GM08714 (cell line): ENCODE results near the gene ATP11A.
"Not testable (repeated sequence)": the region's sequence is repeated elsewhere in the genome, so short reads cannot be mapped to it uniquely, and the experiment has no call there.

Experiments used
- H3K4me3 ChIP-seq: fragments of 200-500 bp; sonication (Bioruptor generic); 2 replicates; pipeline ENCODE4 v1.5.1; 2014; ENCODE audit warnings: mild to moderate bottlenecking, low read length, inconsistent platforms
- ZNF274 ChIP-seq: IDR thresholded peaks from 2 replicates; pipeline ENCODE4 v1.6.1; 2012; ENCODE audit warnings: mild to moderate bottlenecking, low read depth, low read length

The ATP11A gene

GRCh38 chr13:112790735-112791641 is 101.2 kb downstream of the ATP11A start:
- no peak overlapping the region for H3K4me3 ChIP-seq
- TF ChIP-seq ZNF274, result no peak

DNA sequence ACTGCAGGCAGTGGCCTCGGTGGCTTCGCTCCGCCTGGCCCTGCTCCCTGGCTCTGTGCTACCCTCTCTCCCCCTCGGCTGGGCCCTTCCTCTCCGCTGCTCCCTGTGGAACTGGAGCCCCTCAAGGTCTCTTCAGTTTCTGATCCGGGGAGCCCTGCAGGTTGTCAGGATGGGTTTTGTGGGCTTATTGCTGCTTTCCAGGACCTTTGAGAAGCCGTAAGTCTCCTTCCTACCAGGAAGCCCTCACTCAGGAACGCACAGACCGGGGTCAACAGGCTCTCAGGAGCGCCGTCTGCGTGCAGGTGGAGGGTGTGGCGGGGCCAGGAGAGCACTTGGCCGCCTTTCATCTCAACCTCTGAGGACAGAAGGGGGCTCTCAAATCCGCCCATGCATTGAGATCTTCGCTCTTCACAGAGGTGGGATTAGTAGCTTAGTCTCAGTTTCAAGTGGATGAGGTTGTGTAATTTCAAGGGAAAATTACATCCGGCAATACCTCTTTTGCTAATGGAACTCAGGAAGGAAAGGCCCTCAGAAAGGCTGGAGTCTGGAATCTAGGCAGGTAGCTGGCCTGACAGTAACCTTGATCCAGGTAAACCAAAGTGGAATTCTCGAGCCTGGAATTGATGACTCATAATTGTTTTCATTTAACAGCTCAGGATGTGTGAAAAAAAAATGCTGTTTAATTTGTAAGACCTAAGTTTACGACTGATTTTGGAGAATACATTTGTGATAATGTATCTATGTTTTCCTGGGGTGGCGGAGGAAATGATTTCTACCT is 102.0 kb downstream of the ATP11A start:
- TF ChIP-seq ZNF274, result no peak

GRCh38 chr13:112792511-112792910 is 102.7 kb downstream of the ATP11A start:
- H3K4me3 ChIP-seq, result no peak overlapping the region
- TF ChIP-seq ZNF274, result no peak

More for the DNA sequence above, 102.0 kb downstream of the ATP11A start:
- no peak overlapping the region for H3K4me3 ChIP-seq

GRCh38 chr13:112793545-112794445 is 104.0 kb downstream of the ATP11A start:
- H3K4me3 ChIP-seq, result no peak overlapping the region
- no peak for TF ChIP-seq ZNF274

GRCh38 chr13:112795277-112795676 is 105.4 kb downstream of the ATP11A start:
- no peak for TF ChIP-seq ZNF274

GRCh38 chr13:112796190-112796915 is 106.5 kb downstream of the ATP11A start:
- no peak overlapping the region for H3K4me3 ChIP-seq
- TF ChIP-seq ZNF274, result no peak

More at GRCh38 chr13:112795277-112795676, 105.4 kb downstream of the ATP11A start:
- H3K4me3 ChIP-seq, result no peak overlapping the region

GRCh38 chr13:112799394-112799793 is 109.6 kb downstream of the ATP11A start:
- no peak for TF ChIP-seq ZNF274
- no peak overlapping the region for H3K4me3 ChIP-seq

DNA sequence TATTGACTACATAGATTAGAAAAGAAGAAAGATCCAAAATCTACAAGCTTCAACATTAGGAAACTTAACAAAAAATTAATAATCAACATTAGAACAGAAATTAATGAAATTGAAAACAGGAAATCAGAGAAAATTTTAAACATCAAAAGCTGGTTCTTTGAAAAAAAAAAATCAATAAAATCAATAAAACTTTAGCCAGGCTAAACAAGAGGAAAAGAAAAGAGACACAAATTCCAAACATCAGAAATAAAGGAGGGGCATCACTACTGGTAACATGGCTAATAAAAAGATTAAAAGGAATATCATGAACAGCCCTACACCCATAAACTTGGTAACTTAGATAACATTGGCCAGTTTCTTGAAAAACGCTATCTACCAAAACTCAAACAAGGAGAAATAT is 110.2 kb downstream of the ATP11A start:
- no peak for TF ChIP-seq ZNF274

DNA sequence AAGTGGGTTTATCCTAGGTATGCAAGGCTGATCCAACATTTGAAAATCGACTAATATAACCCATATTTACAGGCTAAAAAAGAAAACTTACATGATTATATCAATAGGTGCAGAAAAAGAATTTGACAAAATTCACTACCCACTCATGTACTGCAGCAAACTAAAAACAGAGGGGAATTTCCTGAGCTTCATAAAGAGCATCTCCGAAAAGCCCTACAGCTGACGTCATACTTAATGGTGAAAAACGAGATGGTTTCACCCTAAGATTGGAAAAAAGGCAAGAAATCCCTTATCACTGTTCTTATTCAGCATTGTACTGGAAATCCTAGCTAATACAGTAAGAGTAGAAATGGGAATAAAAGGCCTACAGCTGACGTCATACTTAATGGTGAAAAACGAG is 111.0 kb downstream of the ATP11A start:
- H3K4me3 ChIP-seq, result not testable (repeated sequence)

More for the DNA sequence above, 110.2 kb downstream of the ATP11A start:
- H3K4me3 ChIP-seq, result no peak overlapping the region

DNA sequence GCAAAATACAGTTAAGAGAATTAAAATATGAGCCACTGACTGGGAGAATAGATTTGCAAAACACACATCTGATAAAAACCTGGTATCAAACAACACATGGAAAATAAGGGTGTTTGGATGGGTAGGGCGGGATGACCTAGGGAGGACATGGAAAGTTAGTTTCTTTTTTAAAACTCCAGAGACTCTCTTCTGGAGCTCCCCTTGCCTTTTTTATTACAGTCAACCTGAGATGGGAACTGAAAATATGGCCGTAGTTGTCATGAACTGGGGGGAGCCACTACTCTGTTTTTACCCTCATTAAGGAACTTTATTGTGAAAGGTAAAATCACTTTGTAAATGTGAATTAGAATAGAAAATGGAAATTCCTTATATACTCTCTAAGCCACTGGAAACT is 113.0 kb downstream of the ATP11A start:
- no peak overlapping the region for H3K4me3 ChIP-seq
- TF ChIP-seq ZNF274, result no peak

GRCh38 chr13:112803422-112803821 is 113.6 kb downstream of the ATP11A start:
- H3K4me3 ChIP-seq, result no peak overlapping the region
- TF ChIP-seq ZNF274, result no peak

- no peak for TF ChIP-seq ZNF274
- H3K4me3 ChIP-seq, result no peak overlapping the region
Measured at GRCh38 chr13:112804374-112804773, 114.5 kb downstream of the ATP11A start.
